Panc1 (cell line): ENCODE results near the gene ZBTB7C.

Experiments
- CTCF ChIP-seq: fragments of 450-650 bp; IDR thresholded peaks from 2 replicates; pipeline ENCODE4 v1.5.1; 2017; ENCODE audit warnings: mild to moderate bottlenecking
- POLR2AphosphoS5 ChIP-seq: IDR thresholded peaks from 2 replicates; pipeline ENCODE4 v1.6.1; 2012; ENCODE audit warnings: mild to moderate bottlenecking, low read depth, low read length, moderate library complexity

GRCh38 chr18:48312066-48312465, 97.1 kb downstream of the ZBTB7C start:
- TF ChIP-seq CTCF (no peak), POLR2AphosphoS5 (no peak)
